SK-N-SH (cell line): ENCODE results near the gene ENO1. TPM values are rescaled to one million over a fixed set of nuclear protein-coding genes. Genes with fewer than 3 reads are reported as not detected.
A peak's percentile ranks its signal among the peaks of the same experiment; 100 is the strongest.

Source experiments
- CTCF ChIA-PET: fragments of 300-600, 350-600 bp; formaldehyde crosslinking; extraction: SDS; loops from one replicate; lab custom pipeline; 2021; lab: Yijun Ruan, JAX
- POLR2A ChIA-PET: fragments of 350-600 bp; sonication (Branson Sonifier 250); formaldehyde crosslinking; extraction: SDS; loops from one replicate; lab custom pipeline; 2020; ENCODE audit warnings: antibody characterized with exemption, inconsistent platforms; lab: Yijun Ruan, JAX
- DNase-seq: peaks from one replicate; pipeline ENCODE4 v3.0.0; 2012
- H2AFZ ChIP-seq: fragments of 200-600 bp; sonication (generic); 2 replicates; pipeline ENCODE4 v1.8.1; 2016; ENCODE audit warnings: antibody characterized with exemption, mild to moderate bottlenecking, low read depth
- H3F3A ChIP-seq: fragments of 200-600 bp; sonication (generic); replicated peaks from 2 replicates; pipeline ENCODE3; 2016; ENCODE audit warnings: antibody characterized with exemption, mild to moderate bottlenecking; ENCODE audit not compliant: insufficient read depth
- H3K27ac ChIP-seq, 2 experiments: fragments of 200-500 bp in 1 of 2; fragments of 200-600 bp in 1 of 2; sonication (Bioruptor generic) in 1 of 2; sonication (generic), shearing (Covaris generic) in 1 of 2; 2 replicates each; pipeline versions ENCODE4 v1.5.1 to v1.6.1; 2014 to 2016; ENCODE audit warnings: low read depth in 2 of 2, inconsistent platforms in 1 of 2, low read length in 1 of 2, mild to moderate bottlenecking in 1 of 2, mixed read lengths in 1 of 2
- H3K27me3 ChIP-seq: fragments of 200-600 bp; sonication (generic), shearing (Covaris generic); 2 replicates; pipeline ENCODE4 v1.6.1; 2016; ENCODE audit warnings: mixed run types; ENCODE audit not compliant: insufficient read depth
- H3K36me3 ChIP-seq, 2 experiments: fragments of 200-500 bp in 1 of 2; fragments of 200-600 bp in 1 of 2; sonication (Bioruptor generic) in 1 of 2; sonication (generic) in 1 of 2; replicated peaks in 1 of 2; 2 replicates each; pipeline versions ENCODE3 to v1.5.1; 2014 to 2016; ENCODE audit warnings: low read length in 1 of 2, mild to moderate bottlenecking in 1 of 2; ENCODE audit not compliant: insufficient read depth in 2 of 2, control insufficient read depth in 1 of 2
- H3K4me1 ChIP-seq, 2 experiments: fragments of 200-500 bp in 1 of 2; fragments of 200-600 bp in 1 of 2; sonication (Bioruptor generic) in 1 of 2; sonication (generic), shearing (Covaris generic) in 1 of 2; 2 replicates each; pipeline versions ENCODE4 v1.5.1 to v1.6.1; 2014 to 2016; ENCODE audit warnings: low read depth in 1 of 2, low read length in 1 of 2, mixed run types in 1 of 2; ENCODE audit not compliant: insufficient read depth in 2 of 2, control insufficient read depth in 1 of 2
- H3K4me2 ChIP-seq: fragments of 200-600 bp; sonication (generic), shearing (Covaris generic); 2 replicates; pipeline ENCODE4 v1.6.1; 2017; ENCODE audit warnings: mixed run types
- H3K4me3 ChIP-seq, 2 experiments: fragments of 200-500 bp in 1 of 2; fragments of 200-600 bp in 1 of 2; sonication (Bioruptor generic) in 1 of 2; sonication (generic), shearing (Covaris generic) in 1 of 2; 2 replicates each; pipeline versions ENCODE4 v1.5.1 to v1.8.1; 2014 to 2016; ENCODE audit warnings: low read depth in 2 of 2, inconsistent platforms in 1 of 2, low read length in 1 of 2, mild to moderate bottlenecking in 1 of 2, mixed read lengths in 1 of 2, moderate library complexity in 1 of 2
- H3K79me2 ChIP-seq: fragments of 200-600 bp; sonication (generic); 2 replicates; pipeline ENCODE4 v1.8.1; 2017; ENCODE audit warnings: mild to moderate bottlenecking; ENCODE audit not compliant: insufficient read depth
- H3K9ac ChIP-seq: fragments of 200-600 bp; sonication (generic); 2 replicates; pipeline ENCODE4 v1.6.1; 2017; ENCODE audit warnings: mixed run types
- H3K9me2 ChIP-seq: fragments of 200-600 bp; sonication (generic); 2 replicates; pipeline ENCODE4 v1.6.1; 2017; ENCODE audit warnings: mixed run types
- H3K9me3 ChIP-seq: fragments of 200-600 bp; sonication (generic); 2 replicates; pipeline ENCODE4 v1.6.1; 2017; ENCODE audit warnings: mixed run types, mild to moderate bottlenecking, moderate library complexity
- H4K20me1 ChIP-seq: fragments of 200-600 bp; sonication (generic); 2 replicates; pipeline ENCODE4 v1.6.1; 2017; ENCODE audit warnings: mild to moderate bottlenecking, mixed run types; ENCODE audit not compliant: insufficient read depth
- CHD2 ChIP-seq: fragments of 150-350 bp; IDR thresholded peaks from 2 replicates; pipeline ENCODE4 v1.6.1; 2018; ENCODE audit warnings: low read length; ENCODE audit not compliant: partially characterized antibody
- CTCF ChIP-seq: fragments of 200-600 bp; sonication (generic); IDR thresholded peaks from 2 replicates; pipeline ENCODE4 v1.6.1; 2017; ENCODE audit warnings: antibody characterized with exemption, mild to moderate bottlenecking, moderate library complexity
- IRF3 ChIP-seq: fragments of 150-350 bp; IDR thresholded peaks from 2 replicates; pipeline ENCODE4 v1.6.1; 2016; ENCODE audit warnings: mild to moderate bottlenecking, low read depth, low read length
- JUND ChIP-seq: IDR thresholded peaks from 2 replicates; pipeline ENCODE4 v1.4.0; 2012
- MEF2A ChIP-seq: IDR thresholded peaks from 2 replicates; pipeline ENCODE4 v1.4.0; 2012; ENCODE audit warnings: low read depth, borderline replicate concordance
- NFIC ChIP-seq: IDR thresholded peaks from 2 replicates; pipeline ENCODE4 v1.4.0; 2012; ENCODE audit warnings: borderline replicate concordance
- POLR2AphosphoS5 ChIP-seq: IDR thresholded peaks from 2 replicates; pipeline ENCODE4 v1.6.1; 2012; ENCODE audit warnings: low read depth, low read length
- RAD21 ChIP-seq: IDR thresholded peaks from 2 replicates; pipeline ENCODE4 v1.6.1; 2012; ENCODE audit warnings: mild to moderate bottlenecking, low read length
- SIN3A ChIP-seq: IDR thresholded peaks from 2 replicates; pipeline ENCODE4 v1.6.1; 2012; ENCODE audit warnings: low read depth, mild to moderate bottlenecking, low read length, moderate library complexity, borderline replicate concordance
- SMC3 ChIP-seq: IDR thresholded peaks from 2 replicates; pipeline ENCODE4 v1.6.1; 2012; ENCODE audit warnings: low read depth, low read length, improper control_type of control experiment
- TCF12 ChIP-seq: IDR thresholded peaks from 2 replicates; pipeline ENCODE4 v1.4.0; 2012
- WGBS: methylation state at CpG from one replicate; pipeline ENCODE4 v1.1.6; 2017; ENCODE audit warnings: low lambda C conversion rate; 5-methylcytosine and 5-hydroxymethylcytosine counted together
- polyA plus RNA-seq, 3 experiments: library from polyadenylated mRNA; depleted of rRNA; stranded (reverse); fragments of >200 nt; gene quantifications; 2 replicates each; pipeline ENCODE4 v1.2.3, GENCODE V29; 2012
- TF ChIP-seq, protein P1 (sequence below): IDR thresholded peaks from 2 replicates; pipeline ENCODE4; 2012

The ENO1 gene
- polyA plus RNA-seq, 1 of the 3 experiments (the other 2 are of a cell fraction): 1,599 TPM

- Histone ChIP-seq H3K9me2 (no peaks in the 10 kb centered on the region), H3K9ac (no peak overlapping the region), H3K4me2 (peak overlapping the region; percentile 0; the same call in 1 of the 2 replicates), H3F3A (peaks cover 77% of the 10 kb centered on the region)
- DNase-seq: peak; percentile 53
- CTCF ChIA-PET: interaction anchor here (0.6 to 10.9 kb wide), 26 partner anchors 9 to 276 kb away, joined by 3 to 107 read pairs (median 3); partner anchors contain the start of gene ENO1
- TF ChIP-seq CTCF (peak; percentile 69), RAD21 (peak; percentile 61), JUND (0 out of 2 replicates have a peak, but pooled peaks have one; percentile 2), SMC3 (peak; percentile 37; the same call in 1 of the 2 replicates), IRF3 (no peak)
- TF ChIP-seq, all 33 proteins: peak for 4
- no peak overlapping the region for H3K4me3 ChIP-seq
- POLR2A ChIA-PET: interaction anchor here (0.7 to 1.3 kb wide), 3 partner anchors 11 to 83 kb away, joined by 3 to 5 read pairs (median 3); no protein-coding TSS in a partner anchor
- no peaks in the 10 kb centered on the region; a peak in 1 of 4 replicates for H3K4me1 ChIP-seq
- H3K79me2 ChIP-seq: peaks cover 26% of the 10 kb centered on the region; the same call in 1 of the 2 replicates
- H4K20me1 ChIP-seq: peaks cover 55% of the 10 kb centered on the region
- H3K27me3 ChIP-seq: no peaks in the 10 kb centered on the region
- H3K36me3 ChIP-seq: peaks cover 35 to 54% of the 10 kb centered on the region in 2 experiments
- no peak overlapping the region for H2AFZ ChIP-seq
- H3K9me3 ChIP-seq: no peaks in the 10 kb centered on the region
- peak overlapping the region in 1 of 2 experiments; percentile 75; a peak in 3 of 4 replicates for H3K27ac ChIP-seq
- WGBS: 87% methylated on average over 12 of the region's 12 CpGs
Observed at GRCh38 chr1:8858888-8859706, 19.4 kb downstream of the ENO1 start.

GRCh38 chr1:8858112-8858668 is 20.3 kb downstream of the ENO1 start:
- Histone ChIP-seq H3K27ac (peak overlapping the region; percentile 17 to 75; a peak in 3 of 4 replicates), H3K4me3 (no peak overlapping the region), H2AFZ (no peak overlapping the region), H3K79me2 (peaks cover 19% of the 10 kb centered on the region; the same call in 1 of the 2 replicates), H3K9me2 (no peaks in the 10 kb centered on the region), H3K9me3 (no peaks in the 10 kb centered on the region), H3K36me3 (peaks cover 33 to 45% of the 10 kb centered on the region in 2 experiments), H4K20me1 (peaks cover 46% of the 10 kb centered on the region), H3F3A (peaks cover 68% of the 10 kb centered on the region), H3K4me2 (no peak overlapping the region; the same call in 1 of the 2 replicates), H3K9ac (no peak overlapping the region), H3K27me3 (no peaks in the 10 kb centered on the region), H3K4me1 (no peaks in the 10 kb centered on the region; a peak in 1 of 4 replicates)
- TF ChIP-seq CHD2: no peak
- no peak for TF ChIP-seq MEF2A
- peak; percentile 8; the same call in 1 of the 2 replicates for TF ChIP-seq JUND
- TF ChIP-seq SIN3A: no peak; the same call in 1 of the 2 replicates
- peak; percentile 54 for TF ChIP-seq TCF12
- peak; percentile 48 for TF ChIP-seq POLR2AphosphoS5
- TF ChIP-seq, protein P1, sequence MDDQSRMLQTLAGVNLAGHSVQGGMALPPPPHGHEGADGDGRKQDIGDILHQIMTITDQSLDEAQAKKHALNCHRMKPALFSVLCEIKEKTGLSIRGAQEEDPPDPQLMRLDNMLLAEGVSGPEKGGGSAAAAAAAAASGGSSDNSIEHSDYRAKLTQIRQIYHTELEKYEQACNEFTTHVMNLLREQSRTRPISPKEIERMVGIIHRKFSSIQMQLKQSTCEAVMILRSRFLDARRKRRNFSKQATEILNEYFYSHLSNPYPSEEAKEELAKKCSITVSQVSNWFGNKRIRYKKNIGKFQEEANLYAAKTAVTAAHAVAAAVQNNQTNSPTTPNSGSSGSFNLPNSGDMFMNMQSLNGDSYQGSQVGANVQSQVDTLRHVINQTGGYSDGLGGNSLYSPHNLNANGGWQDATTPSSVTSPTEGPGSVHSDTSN: peak; percentile 84
- TF ChIP-seq NFIC: peak; percentile 18; the same call in 1 of the 2 replicates
- POLR2A ChIA-PET: interaction anchor here (1.5 kb wide), 1 partner anchor 9 kb away, joined by 3 read pairs; no protein-coding TSS in a partner anchor
- no peak for DNase-seq
- CTCF ChIA-PET: interaction anchor here (0.8 to 10.9 kb wide), 14 partner anchors 8 to 275 kb away, joined by 3 to 107 read pairs (median 3); partner anchors contain the start of gene ENO1
- WGBS: 43% methylated on average over 2 of the region's 2 CpGs
